Ureter (tissue), 1 donor: ENCODE results near the gene YPEL2. TPM values are rescaled to one million over a fixed set of nuclear protein-coding genes. Genes with fewer than 3 reads are reported as not detected.
"Not testable (repeated sequence)": the region's sequence is repeated elsewhere in the genome, so short reads cannot be mapped to it uniquely, and the experiment has no call there.

Experiments
- DNase-seq: peaks from one replicate; pipeline ENCODE4 v3.0.0-alpha.2; 2020; ENCODE audit warnings: low spot score
- total RNA-seq: library from RNA; stranded (reverse); gene quantifications from one replicate; pipeline ENCODE4 v1.2.4, GENCODE V29; 2023
- donor health status: DM: yes; HTN: yes; CAD: no.

The YPEL2 gene
- total RNA-seq, 1 donor from 2014 or later: 29.4 TPM

DNA sequence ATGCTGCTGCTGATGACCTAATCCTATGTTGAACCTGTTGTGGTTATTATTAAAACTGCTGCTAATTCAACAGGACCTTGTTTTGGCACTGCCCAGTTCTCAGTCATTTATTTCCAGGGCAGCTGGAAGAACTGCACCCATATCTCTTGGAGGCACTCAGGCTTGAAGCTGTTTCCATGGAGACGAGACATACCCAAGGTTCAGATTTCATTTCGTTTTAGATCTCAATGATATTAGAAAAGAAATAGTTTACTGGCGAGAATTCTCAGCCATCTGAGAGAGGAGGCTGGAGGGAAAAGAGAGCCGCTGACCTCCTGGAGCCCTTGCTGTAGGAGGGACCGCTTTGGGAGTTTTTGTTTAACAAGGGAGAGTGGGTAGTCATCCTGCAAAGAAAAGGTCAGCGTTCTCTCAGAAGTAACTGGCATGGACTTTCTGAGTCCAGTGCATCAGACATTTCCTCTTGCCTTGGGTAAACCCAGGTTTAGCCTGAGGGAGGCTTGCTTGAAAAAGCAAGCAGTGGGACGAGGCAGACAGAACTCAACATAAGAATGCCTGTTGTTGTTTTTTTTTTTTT lies 75.4 kb downstream of the YPEL2 start:
- peak; percentile 55 for DNase-seq

- no peak for DNase-seq
Measured at GRCh38 chr17:59409336-59410048, 78.0 kb downstream of the YPEL2 start.

GRCh38 chr17:59410049-59410437 lies 78.6 kb downstream of the YPEL2 start:
- no peak for DNase-seq

GRCh38 chr17:59412431-59412830 lies 81.0 kb downstream of the YPEL2 start:
- DNase-seq: not testable (repeated sequence)

- no peak for DNase-seq
Measured at GRCh38 chr17:59413014-59413766, 81.7 kb downstream of the YPEL2 start.

DNA sequence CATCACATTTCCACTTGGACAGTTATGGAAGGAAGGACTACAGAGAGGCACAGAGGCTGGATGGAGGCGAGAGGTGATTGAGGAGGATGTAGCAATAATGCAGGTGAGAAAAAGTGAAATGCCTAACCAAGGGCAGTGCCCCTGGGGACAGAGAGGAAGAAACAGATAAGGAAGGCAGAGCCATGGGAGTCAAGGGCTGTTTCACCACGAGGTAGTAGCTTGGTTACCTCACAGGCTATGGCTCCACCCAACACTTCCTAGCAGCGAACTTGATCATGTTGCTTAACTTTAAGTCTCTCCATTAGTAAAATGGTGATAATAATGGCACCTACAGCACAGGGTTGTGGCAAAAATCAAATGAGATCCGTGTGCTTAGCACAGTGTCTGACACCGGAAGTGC lies 83.9 kb downstream of the YPEL2 start:
- DNase-seq: no peak

GRCh38 chr17:59416184-59416583 lies 84.7 kb downstream of the YPEL2 start:
- DNase-seq: no peak

- no peak for DNase-seq
Measured at GRCh38 chr17:59417452-59417851, 86.0 kb downstream of the YPEL2 start.

GRCh38 chr17:59418732-59419166 lies 87.3 kb downstream of the YPEL2 start:
- no peak for DNase-seq

DNA sequence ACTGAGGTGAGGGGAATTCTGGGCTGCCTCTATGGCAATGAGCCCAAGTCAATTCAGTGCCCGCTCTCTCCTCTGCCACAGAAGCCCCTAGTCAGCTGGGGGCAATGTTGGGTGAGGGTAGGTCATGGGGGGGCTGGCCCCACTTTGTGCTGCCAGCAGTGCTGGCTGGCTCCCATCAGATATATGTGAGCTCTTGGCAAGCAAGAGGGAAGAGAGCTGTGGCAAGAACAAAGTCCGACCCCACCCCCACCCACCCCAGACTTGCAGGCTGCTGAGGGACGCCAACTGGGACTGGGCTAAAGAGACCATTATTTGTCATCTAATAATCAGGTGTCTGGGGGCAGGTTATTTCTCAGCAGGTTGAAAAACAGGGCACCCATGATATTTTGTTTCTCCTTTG lies 89.4 kb downstream of the YPEL2 start:
- no peak for DNase-seq

DNA sequence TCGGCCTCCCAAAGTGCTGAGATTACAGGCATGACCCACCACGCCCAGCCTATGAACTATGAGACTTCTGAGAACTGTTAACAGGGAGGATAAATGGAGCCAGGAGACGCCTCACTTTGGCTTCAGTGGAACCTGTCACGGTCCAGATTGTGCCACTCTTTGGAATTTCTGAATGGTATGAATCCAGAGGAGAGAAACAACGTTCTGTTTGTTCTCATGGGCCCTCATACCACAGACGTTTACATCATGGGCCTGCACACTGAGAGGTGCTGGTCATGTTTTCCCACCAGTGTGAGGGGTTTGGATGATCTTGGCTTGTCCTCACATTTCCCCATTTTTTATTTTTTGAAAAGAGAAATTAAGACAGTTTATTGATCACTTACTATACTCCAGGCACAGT lies 90.3 kb downstream of the YPEL2 start:
- no peak for DNase-seq

GRCh38 chr17:59423137-59423724 lies 91.8 kb downstream of the YPEL2 start:
- DNase-seq: no peak

- no peak for DNase-seq
Measured at GRCh38 chr17:59423903-59424302, 92.4 kb downstream of the YPEL2 start.

- DNase-seq: no peak
Measured at GRCh38 chr17:59424331-59424730, 92.9 kb downstream of the YPEL2 start.

DNA sequence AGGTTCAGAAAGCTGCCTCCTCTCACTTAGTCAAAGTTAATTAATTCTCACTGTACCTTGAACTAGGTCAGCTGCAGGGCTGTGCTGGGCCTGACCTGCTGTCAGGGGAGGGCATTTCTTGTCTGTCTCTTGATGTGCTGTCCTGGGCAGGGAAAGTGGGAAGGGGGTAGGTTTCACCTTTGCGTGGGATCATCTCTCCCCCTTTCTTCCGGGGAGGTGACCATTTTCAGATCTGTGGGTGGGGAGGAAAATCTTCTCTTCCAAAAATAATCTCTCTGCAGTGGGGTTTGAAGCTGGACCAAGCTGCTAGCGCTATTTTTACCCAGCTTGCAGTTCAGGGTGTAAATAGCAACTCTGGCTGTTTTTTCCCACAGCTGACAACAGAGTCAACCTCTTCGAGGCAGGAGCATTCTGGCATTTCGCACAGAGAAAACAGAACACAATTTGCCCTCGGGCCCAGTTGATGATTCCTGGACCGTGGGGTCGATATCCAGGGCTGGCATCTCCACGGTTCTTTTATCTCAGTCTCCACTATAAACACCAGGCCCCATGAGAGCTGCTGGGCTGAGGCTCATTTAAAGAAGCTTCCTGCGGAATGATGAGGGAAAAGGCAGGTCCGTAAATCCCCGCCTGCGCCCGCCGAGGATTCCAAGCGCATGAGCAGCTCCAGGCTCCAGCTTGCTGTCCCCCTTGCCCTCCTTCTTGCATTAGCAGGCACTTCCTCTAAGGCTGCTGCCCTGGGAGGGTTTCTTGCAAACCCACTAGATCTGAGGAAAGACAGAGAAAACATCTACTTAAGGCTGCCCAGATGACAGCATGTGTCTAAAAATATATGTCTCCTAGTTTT lies 93.9 kb downstream of the YPEL2 start:
- peak; percentile 61 for DNase-seq

DNA sequence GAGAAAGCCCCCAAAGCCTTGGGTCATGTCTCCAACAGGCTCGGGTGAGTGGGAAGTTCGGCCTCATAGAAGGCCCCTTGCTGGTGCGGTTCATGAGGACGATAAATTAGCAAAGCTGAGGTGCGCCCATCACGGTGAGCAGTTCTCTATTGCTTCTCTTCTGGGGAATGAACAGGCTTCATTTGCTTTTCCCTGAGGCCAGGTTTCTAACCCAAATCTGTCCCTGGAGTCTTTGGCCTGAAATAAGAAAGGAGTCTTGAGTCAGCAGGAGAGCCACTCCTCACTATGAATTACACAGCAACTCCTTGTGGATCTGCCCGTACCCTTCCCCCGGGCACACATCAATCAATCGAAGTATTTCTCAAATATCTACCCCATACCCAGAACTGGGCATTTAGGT lies 94.6 kb downstream of the YPEL2 start:
- no peak for DNase-seq

DNA sequence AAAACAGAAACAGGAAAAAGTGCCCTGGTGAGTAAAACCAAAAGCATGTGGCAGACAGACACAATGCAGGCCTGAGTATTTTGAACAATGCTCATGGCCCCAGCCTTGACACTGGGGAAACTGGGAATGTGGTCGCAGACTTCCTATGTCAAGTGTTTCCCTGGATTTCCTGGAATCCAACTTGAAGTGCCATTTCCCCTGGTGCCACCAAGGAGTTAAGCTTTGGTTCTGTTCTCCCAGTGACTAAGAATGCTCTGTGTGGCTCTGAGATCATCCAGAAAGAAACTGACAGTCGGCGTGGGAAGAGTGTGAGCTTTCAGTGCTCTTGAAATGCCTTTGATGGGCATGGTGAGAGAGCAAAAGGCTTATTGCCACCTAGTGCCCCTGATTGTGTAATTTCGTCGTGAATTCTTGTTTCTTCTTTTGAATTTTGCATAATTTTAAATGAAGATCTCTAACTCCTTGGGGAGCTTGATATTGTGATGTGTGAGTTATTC lies 96.0 kb downstream of the YPEL2 start:
- no peak for DNase-seq

- DNase-seq: no peak
Measured at GRCh38 chr17:59427996-59428395, 96.5 kb downstream of the YPEL2 start.

DNA sequence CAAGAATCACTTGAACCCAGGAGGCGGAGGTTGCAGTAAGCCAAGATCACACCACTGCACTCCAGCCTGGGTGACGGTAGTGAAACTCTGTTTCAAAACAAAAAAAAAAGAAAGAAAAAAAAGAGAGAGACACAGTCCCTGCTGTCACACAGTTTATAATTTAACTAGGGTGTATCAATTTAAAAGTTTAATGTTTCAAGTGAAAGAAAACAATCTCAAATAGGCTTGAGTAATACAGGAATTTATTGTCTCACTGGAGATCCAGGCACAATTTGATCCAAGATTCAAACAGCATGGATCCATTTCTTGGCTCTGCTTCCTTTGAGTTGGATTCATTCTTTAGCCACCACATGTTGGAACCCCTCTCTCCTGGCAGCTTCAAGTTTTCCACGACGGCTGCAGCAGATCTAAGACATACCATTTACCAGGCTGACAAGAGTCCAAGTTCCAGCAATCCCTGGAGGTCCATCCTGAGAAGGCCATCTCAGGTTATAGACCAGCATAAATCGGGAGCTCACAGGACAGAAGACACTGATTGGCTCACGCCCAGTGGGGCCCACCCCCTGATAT lies 97.5 kb downstream of the YPEL2 start:
- no peak for DNase-seq

GRCh38 chr17:59431601-59432000 lies 100.1 kb downstream of the YPEL2 start:
- DNase-seq: no peak

DNA sequence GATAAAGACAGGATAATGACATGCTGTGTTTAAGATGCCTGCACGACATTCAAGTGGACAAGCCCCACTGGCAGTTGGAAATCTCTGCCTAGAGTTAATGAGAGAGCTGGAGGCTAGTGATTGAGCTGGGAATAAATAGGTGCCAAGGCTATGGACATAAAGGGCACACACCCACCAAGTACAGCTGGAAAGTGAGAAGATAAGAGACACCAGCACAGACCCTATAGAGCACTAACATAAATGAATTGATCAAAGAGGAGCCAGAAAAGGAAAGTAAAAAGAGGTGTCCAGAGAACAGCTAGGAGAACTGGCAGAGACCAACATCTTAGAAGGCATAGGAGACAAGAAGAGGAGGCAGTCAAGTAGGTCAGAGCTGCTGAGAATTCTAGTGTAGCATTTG lies 101.2 kb downstream of the YPEL2 start:
- DNase-seq: no peak
